Natural killer cell (primary cell): Measurements from ENCODE around the gene ACSBG1. TPM values are rescaled to one million over a fixed set of nuclear protein-coding genes. Genes with fewer than 3 reads are reported as not detected.

Experiments used
- ATAC-seq, 3 donors: fragments of 150-1000 bp in 2 of 3; fragments of 200-7000 bp in 1 of 3; cut with Tn5 transposase; 1 replicate in 1 of 3; 2 replicates in 2 of 3; pipeline ENCODE4 v1.10.0; 2021; ENCODE audit warnings: mild to moderate bottlenecking in 2 of 3, moderate library complexity in 2 of 3
- DNase-seq, 2 donors: peaks; one replicate each; pipeline versions ENCODE4 v3.0.0 to v3.0.0-alpha.2; 2013 to 2021; ENCODE audit warnings: mixed read lengths in 1 of 2
- H3K27ac ChIP-seq: one replicate; pipeline ENCODE4 v1.5.1; 2013; ENCODE audit warnings: mild to moderate bottlenecking, low read length
- H3K27me3 ChIP-seq: one replicate; pipeline ENCODE4 v1.6.1; 2013; ENCODE audit warnings: low read length; ENCODE audit not compliant: control insufficient read depth, insufficient read depth
- H3K36me3 ChIP-seq: one replicate; pipeline ENCODE4 v1.6.1; 2013; ENCODE audit warnings: low read length; ENCODE audit not compliant: control insufficient read depth, insufficient read depth
- H3K4me1 ChIP-seq: one replicate; pipeline ENCODE4 v1.6.1; 2013; ENCODE audit warnings: low read length; ENCODE audit not compliant: control insufficient read depth, insufficient read depth
- H3K4me3 ChIP-seq: one replicate; pipeline ENCODE4 v1.5.1; 2013; ENCODE audit warnings: low read length
- H3K9me3 ChIP-seq: one replicate; pipeline ENCODE4 v1.6.1; 2013; ENCODE audit warnings: low read length; ENCODE audit not compliant: control insufficient read depth, insufficient read depth
- H3K27ac Mint-ChIP-seq, 2 donors: one replicate each; pipeline ENCODE4 v1.8.0; 2022; ENCODE audit warnings: mild to moderate bottlenecking in 2 of 2, mixed read lengths in 2 of 2, moderate library complexity in 1 of 2
- H3K27me3 Mint-ChIP-seq, 2 donors: one replicate each; pipeline ENCODE4 v1.8.0; 2022; ENCODE audit warnings: low read depth in 2 of 2, mixed read lengths in 2 of 2
- H3K36me3 Mint-ChIP-seq: one replicate; pipeline ENCODE4 v1.8.0; 2022; ENCODE audit warnings: mixed read lengths
- H3K4me1 Mint-ChIP-seq, 2 donors: one replicate each; pipeline ENCODE4 v1.8.0; 2022; ENCODE audit warnings: mixed read lengths in 2 of 2
- H3K4me3 Mint-ChIP-seq: one replicate; pipeline ENCODE4 v1.8.0; 2022; ENCODE audit warnings: mild to moderate bottlenecking, moderate library complexity, mixed read lengths
- H3K9me3 Mint-ChIP-seq, 2 donors: one replicate each; pipeline ENCODE4 v1.8.0; 2022; ENCODE audit warnings: mixed read lengths in 2 of 2
- WGBS: methylation state at CpG from one replicate; pipeline ENCODE4 v1.1.7; 2013; ENCODE audit warnings: missing lambda C conversion rate; ENCODE audit not compliant: insufficient coverage; 5-methylcytosine and 5-hydroxymethylcytosine counted together
- intact Hi-C: fragments of 100-400 bp; cut with micrococcal nuclease; formaldehyde crosslinking; loops from one replicate; pipeline ENCODE4 v1.14.2; 2022
- total RNA-seq, 4 donors: library from RNA; stranded (reverse); fragments of 120-200 nt in 1 of 4; gene quantifications; one replicate each; pipeline versions ENCODE4 v1.2.3 to v1.2.4, GENCODE V29; 2013 to 2022
- TF ChIP-seq, protein P1 (sequence below): fragments of 200-600 bp; IDR thresholded peaks from one replicate; pipeline ENCODE4 v1.8.0; 2022; ENCODE audit warnings: antibody characterized with exemption

Gene ACSBG1
- total RNA-seq, 3 donors from 2014 or later (not counting 1 experiment from before 2014, with no cell fraction given), result 0.07 TPM; not detected in 2

DNA sequence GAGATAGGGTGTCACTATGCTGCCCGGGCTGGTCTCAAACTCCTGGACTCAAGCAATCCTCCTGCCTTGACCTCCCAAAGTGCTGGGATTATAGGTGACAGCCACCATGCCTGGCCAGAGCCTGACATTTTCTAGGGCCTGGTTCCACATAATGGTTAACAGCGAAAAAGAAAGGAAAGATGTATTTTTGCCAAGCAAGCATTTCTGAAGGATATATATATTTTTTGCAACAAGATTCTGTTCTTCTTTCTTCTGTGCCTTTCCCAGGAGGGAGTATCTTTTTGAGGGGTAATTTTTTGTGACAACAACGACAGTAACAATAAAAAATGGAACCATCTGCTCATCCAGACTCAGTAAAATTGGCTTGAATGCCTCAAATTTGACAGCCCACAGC, 21.7 kb upstream of the ACSBG1 start:
- Histone ChIP-seq H3K9me3 (no peaks in the 10 kb centered on the region), H3K36me3 (no peaks in the 10 kb centered on the region), H3K4me1 (no peaks in the 10 kb centered on the region), H3K27ac (no peak overlapping the region), H3K4me3 (no peak overlapping the region), H3K27me3 (no peaks in the 10 kb centered on the region)
- Mint-ChIP-seq H3K4me1 (no peaks in the 10 kb centered on the region), H3K27ac (no peak overlapping the region), H3K27me3 (peaks cover 0 to 13% of the 10 kb centered on the region in 2 donors), H3K9me3 (no peaks in the 10 kb centered on the region), H3K36me3 (no peaks in the 10 kb centered on the region), H3K4me3 (no peak overlapping the region)
- ATAC-seq, result no peak
- TF ChIP-seq, protein P1, sequence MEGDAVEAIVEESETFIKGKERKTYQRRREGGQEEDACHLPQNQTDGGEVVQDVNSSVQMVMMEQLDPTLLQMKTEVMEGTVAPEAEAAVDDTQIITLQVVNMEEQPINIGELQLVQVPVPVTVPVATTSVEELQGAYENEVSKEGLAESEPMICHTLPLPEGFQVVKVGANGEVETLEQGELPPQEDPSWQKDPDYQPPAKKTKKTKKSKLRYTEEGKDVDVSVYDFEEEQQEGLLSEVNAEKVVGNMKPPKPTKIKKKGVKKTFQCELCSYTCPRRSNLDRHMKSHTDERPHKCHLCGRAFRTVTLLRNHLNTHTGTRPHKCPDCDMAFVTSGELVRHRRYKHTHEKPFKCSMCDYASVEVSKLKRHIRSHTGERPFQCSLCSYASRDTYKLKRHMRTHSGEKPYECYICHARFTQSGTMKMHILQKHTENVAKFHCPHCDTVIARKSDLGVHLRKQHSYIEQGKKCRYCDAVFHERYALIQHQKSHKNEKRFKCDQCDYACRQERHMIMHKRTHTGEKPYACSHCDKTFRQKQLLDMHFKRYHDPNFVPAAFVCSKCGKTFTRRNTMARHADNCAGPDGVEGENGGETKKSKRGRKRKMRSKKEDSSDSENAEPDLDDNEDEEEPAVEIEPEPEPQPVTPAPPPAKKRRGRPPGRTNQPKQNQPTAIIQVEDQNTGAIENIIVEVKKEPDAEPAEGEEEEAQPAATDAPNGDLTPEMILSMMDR, result no peak
- intact Hi-C loops, result no loop called here
- DNase-seq, result no peak
- WGBS, result 97% methylated on average over 3 of the region's 3 CpGs

GRCh38 chr15:78255421-78256043, 21.2 kb upstream of the ACSBG1 start:
- intact Hi-C loops, result no loop called here
- ATAC-seq (no peak), DNase-seq (no peak)
- Histone ChIP-seq H3K36me3 (no peaks in the 10 kb centered on the region), H3K9me3 (no peaks in the 10 kb centered on the region), H3K4me1 (no peaks in the 10 kb centered on the region), H3K27ac (no peak overlapping the region), H3K4me3 (no peak overlapping the region), H3K27me3 (no peaks in the 10 kb centered on the region)
- WGBS, result 86% methylated on average over 1 of the region's 1 CpG
- H3K27ac Mint-ChIP-seq, result no peak overlapping the region
- H3K27me3 Mint-ChIP-seq, result peaks cover 0 to 13% of the 10 kb centered on the region in 2 donors
- H3K4me3 Mint-ChIP-seq, result no peak overlapping the region
- H3K4me1 Mint-ChIP-seq, result no peaks in the 10 kb centered on the region
- TF ChIP-seq, protein P1, result no peak
- H3K36me3 Mint-ChIP-seq, result no peaks in the 10 kb centered on the region
- no peaks in the 10 kb centered on the region for H3K9me3 Mint-ChIP-seq

DNA sequence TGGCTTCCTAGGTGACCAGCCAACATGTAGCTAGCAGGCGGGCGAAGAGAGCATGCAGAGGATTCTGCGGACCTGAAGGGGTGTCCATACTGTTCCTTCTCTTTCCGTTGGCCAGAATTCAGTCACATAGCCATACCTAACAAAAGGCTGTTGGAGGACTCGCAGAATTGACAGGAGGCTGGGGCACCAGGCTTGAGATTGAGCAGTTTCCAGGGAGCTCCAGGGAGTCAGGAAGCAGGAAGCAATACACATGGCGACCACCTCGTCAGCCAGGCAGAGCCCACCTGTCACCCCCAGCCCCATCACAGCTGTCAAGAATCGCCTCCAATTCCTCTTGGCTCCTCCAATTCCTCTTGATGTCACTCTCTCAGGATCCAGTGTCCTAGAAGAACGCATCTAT, 16.8 kb upstream of the ACSBG1 start:
- H3K36me3 ChIP-seq, result no peaks in the 10 kb centered on the region
- no peak overlapping the region for H3K4me3 ChIP-seq
- no peaks in the 10 kb centered on the region for H3K27me3 ChIP-seq
- H3K27me3 Mint-ChIP-seq, result peaks cover 0 to 2% of the 10 kb centered on the region in 2 donors
- intact Hi-C loops, result no loop called here
- H3K36me3 Mint-ChIP-seq, result no peaks in the 10 kb centered on the region
- H3K9me3 Mint-ChIP-seq, result no peaks in the 10 kb centered on the region
- no peaks in the 10 kb centered on the region for H3K9me3 ChIP-seq
- no peaks in the 10 kb centered on the region for H3K4me1 ChIP-seq
- H3K4me1 Mint-ChIP-seq, result no peaks in the 10 kb centered on the region
- H3K27ac ChIP-seq, result no peak overlapping the region
- no peak for DNase-seq
- H3K4me3 Mint-ChIP-seq, result no peak overlapping the region
- 81% methylated on average over 9 of the region's 9 CpGs for WGBS
- TF ChIP-seq, protein P1, result no peak
- ATAC-seq, result no peak
- no peak overlapping the region for H3K27ac Mint-ChIP-seq

DNA sequence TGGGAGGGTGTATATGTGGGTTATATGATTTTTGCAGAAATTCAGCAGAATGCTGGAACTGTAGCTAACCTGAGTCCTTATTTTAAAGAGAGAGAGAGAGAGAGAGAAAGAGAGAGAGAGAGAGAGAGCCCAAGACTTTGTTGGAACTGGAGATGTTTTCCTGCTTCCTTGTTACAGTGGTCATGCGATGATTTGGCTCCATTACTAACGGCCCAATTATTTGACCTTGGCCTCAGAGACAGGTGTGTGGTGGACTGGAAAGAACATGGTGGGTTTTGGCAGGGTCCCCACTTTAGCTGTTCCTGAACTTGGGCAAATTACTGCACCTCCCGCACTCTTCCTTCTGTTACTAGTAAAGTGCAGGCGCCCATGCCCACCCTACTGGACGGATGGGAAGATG, 14.8 kb upstream of the ACSBG1 start:
- 98% methylated on average over 5 of the region's 5 CpGs for WGBS
- no peak overlapping the region for H3K4me3 Mint-ChIP-seq
- no peaks in the 10 kb centered on the region for H3K36me3 Mint-ChIP-seq
- H3K4me1 ChIP-seq, result no peaks in the 10 kb centered on the region
- DNase-seq (no peak), ATAC-seq (no peak)
- H3K27me3 Mint-ChIP-seq, result peaks cover 0 to 2% of the 10 kb centered on the region in 2 donors
- no peaks in the 10 kb centered on the region for H3K4me1 Mint-ChIP-seq
- TF ChIP-seq, protein P1, result no peak
- no peaks in the 10 kb centered on the region for H3K9me3 ChIP-seq
- H3K9me3 Mint-ChIP-seq, result no peaks in the 10 kb centered on the region
- H3K27ac Mint-ChIP-seq, result no peak overlapping the region
- H3K36me3 ChIP-seq, result no peaks in the 10 kb centered on the region
- H3K4me3 ChIP-seq, result no peak overlapping the region
- intact Hi-C loops, result no loop called here
- H3K27ac ChIP-seq, result no peak overlapping the region
- H3K27me3 ChIP-seq, result no peaks in the 10 kb centered on the region
